ENCODE data around the gene SAMD9.
"Not testable (repeated sequence)": the region's sequence is repeated elsewhere in the genome, so short reads cannot be mapped to it uniquely, and the experiment has no call there.

The SAMD9 gene

GRCh38 chr7:93092757-93093370 is 24.9 kb downstream of the SAMD9 start:
- peak; percentile 59 for TF ChIP-seq CTCF (IDR thresholded peaks at IDR 0.05; ENCODE audit: low read depth, low read length)
- peak; percentile 67 to 78 for DNase-seq (ENCODE audit: low read depth in 2 of 2)
- no peak overlapping the region for H3K4me3 ChIP-seq (replicated peaks in 1 of 2; ENCODE audit: low read depth in 2 of 2, low read length in 2 of 2)

- H3K4me3 ChIP-seq (replicated peaks in 1 of 2; ENCODE audit: low read depth in 2 of 2, low read length in 2 of 2); DNase-seq (ENCODE audit: low read depth in 2 of 2): not testable (repeated sequence)
Measured at GRCh38 chr7:93073357-93073756, 44.4 kb downstream of the SAMD9 start.

GRCh38 chr7:93062599-93062998 is 55.2 kb downstream of the SAMD9 start:
- no peak for TF ChIP-seq CTCF (IDR thresholded peaks at IDR 0.05; ENCODE audit: low read depth, low read length)
- no peak for DNase-seq (ENCODE audit: low read depth in 2 of 2)
- no peak overlapping the region for H3K4me3 ChIP-seq (replicated peaks in 1 of 2; ENCODE audit: low read depth in 2 of 2, low read length in 2 of 2)

- DNase-seq (ENCODE audit: low read depth in 2 of 2), result no peak
- TF ChIP-seq CTCF (IDR thresholded peaks at IDR 0.05; ENCODE audit: low read depth, low read length), result no peak
- H3K4me3 ChIP-seq (replicated peaks in 1 of 2; ENCODE audit: low read depth in 2 of 2, low read length in 2 of 2), result no peak overlapping the region
Measured at GRCh38 chr7:93060865-93061264, 56.9 kb downstream of the SAMD9 start.

GRCh38 chr7:93060025-93060424 is 57.8 kb downstream of the SAMD9 start:
- no peak for TF ChIP-seq CTCF (IDR thresholded peaks at IDR 0.05; ENCODE audit: low read depth, low read length)
- H3K4me3 ChIP-seq (replicated peaks in 1 of 2; ENCODE audit: low read depth in 2 of 2, low read length in 2 of 2), result no peak overlapping the region
- DNase-seq (ENCODE audit: low read depth in 2 of 2), result no peak

GRCh38 chr7:93056621-93057020 is 61.2 kb downstream of the SAMD9 start:
- not testable (repeated sequence) for H3K4me3 ChIP-seq (replicated peaks in 1 of 2; ENCODE audit: low read depth in 2 of 2, low read length in 2 of 2); DNase-seq (ENCODE audit: low read depth in 2 of 2)

- TF ChIP-seq CTCF (IDR thresholded peaks at IDR 0.05; ENCODE audit: low read depth, low read length), result peak; percentile 49
- peak; percentile 65 for DNase-seq (ENCODE audit: low read depth in 2 of 2)
- H3K4me3 ChIP-seq (replicated peaks in 1 of 2; ENCODE audit: low read depth in 2 of 2, low read length in 2 of 2), result no peak overlapping the region
Measured at GRCh38 chr7:93055543-93056107, 62.2 kb downstream of the SAMD9 start.

- H3K4me3 ChIP-seq (replicated peaks in 1 of 2; ENCODE audit: low read depth in 2 of 2, low read length in 2 of 2), result no peak overlapping the region
- DNase-seq (ENCODE audit: low read depth in 2 of 2), result no peak
- no peak for TF ChIP-seq CTCF (IDR thresholded peaks at IDR 0.05; ENCODE audit: low read depth, low read length)
Measured at GRCh38 chr7:93054975-93055374, 62.8 kb downstream of the SAMD9 start.
